Adrenal gland (tissue), 12 donors: ENCODE data around the gene EIF2AK3. TPM values are rescaled to one million over a fixed set of nuclear protein-coding genes. Genes with fewer than 3 reads are reported as not detected.

Experiments used
- DNase-seq, 7 donors: peaks; one replicate each; pipeline ENCODE4 v3.0.0-alpha.2; 2019 to 2020
- H3K27ac ChIP-seq, 5 donors: fragments of 200-600 bp; sonication (generic) in 4 of 5; 1 replicate in 3 of 5; 2 replicates in 2 of 5; pipeline versions ENCODE4 v1.5.1 to v1.8.0; 2016 to 2020; ENCODE audit warnings: mild to moderate bottlenecking in 1 of 5
- H3K27me3 ChIP-seq: fragments of 200-600 bp; 2 replicates; pipeline ENCODE4 v1.8.0; 2021
- H3K36me3 ChIP-seq, 2 donors: fragments of 200-600 bp; replicated peaks in 1 of 2; 1 replicate in 1 of 2; 2 replicates in 1 of 2; pipeline versions ENCODE4 v1.5.1 to v1.8.0; 2018 to 2022
- H3K4me1 ChIP-seq, 2 donors: fragments of 200-600 bp; replicated peaks in 1 of 2; 1 replicate in 1 of 2; 2 replicates in 1 of 2; pipeline versions ENCODE4 v1.5.1 to v1.8.0; 2018 to 2021
- H3K4me3 ChIP-seq, 4 donors: fragments of 200-600 bp; sonication (generic) in 3 of 4; one replicate each; pipeline ENCODE4 v1.5.1; 2016 to 2018
- H3K9me3 ChIP-seq, 3 donors: fragments of 200-600 bp; sonication (generic) in 1 of 3; replicated peaks in 1 of 3; 1 replicate in 2 of 3; 2 replicates in 1 of 3; pipeline versions ENCODE4 v1.5.1 to v1.8.0; 2016 to 2021
- CTCF ChIP-seq, 6 experiments: fragments of 450-650 bp in 4 of 6; fragments of 200-600 bp in 2 of 6; sonication (generic) in 1 of 6; IDR thresholded peaks; 1 replicate in 5 of 6; 2 replicates in 1 of 6; pipeline versions ENCODE4 v1.5.1 to v1.8.0; 2016 to 2021; ENCODE audit warnings: antibody characterized with exemption in 6 of 6, mild to moderate bottlenecking in 2 of 6, moderate library complexity in 1 of 6
- POLR2A ChIP-seq, 2 donors: fragments of 450-650 bp; IDR thresholded peaks; one replicate each; pipeline ENCODE4 v1.6.1; 2017; ENCODE audit warnings: antibody characterized with exemption in 2 of 2, mild to moderate bottlenecking in 2 of 2, moderate library complexity in 1 of 2
- WGBS, 4 donors: extraction: QIAGEN DNeasy Blood & Tissue Kit in 2 of 4; methylation state at CpG; one replicate each; pipeline versions ENCODE4 v1.1.5 to v1.1.7; 2013 to 2017; 5-methylcytosine and 5-hydroxymethylcytosine counted together
- intact Hi-C, 2 donors: fragments of 100-400 bp; cut with DNase I; formaldehyde crosslinking; loops; one replicate each; pipeline versions ENCODE4 v1.14.1 to v1.15.0; 2022 to 2023
- polyA plus RNA-seq, 3 donors: library from polyadenylated mRNA; stranded (reverse); fragments of 200-250 nt in 2 of 3; fragments of 350-450 nt in 1 of 3; fragmentation: Illumina TruSeq in 1 of 3; extraction: RNeasy Lipid Tissue Mini Kit (QIAGEN cat#74804) in 1 of 3; gene quantifications; one replicate each; pipeline ENCODE4 v1.2.3, GENCODE V29; 2013 to 2014
- total RNA-seq, 9 donors: library from RNA; depleted of rRNA in 4 of 9; stranded (reverse); fragments of >200 nt in 4 of 9; fragments of 120-200 nt in 1 of 9; fragmentation: NEBNext Ultra II Directional in 1 of 9; extraction: Animal tissue kit (Norgen Biotek cat#: 25700) in 1 of 9; gene quantifications; one replicate each; pipeline versions ENCODE4 v1.1.0 to v1.2.4, GENCODE V29; 2013 to 2023
- donor health status: healthy with polysubstance abuse.
- donor health status: Bipolar disorder and iron deficiency.
- donor health status: DM: yes; HTN: yes; CAD: no.
- donor health status: DM: no; HTN: no; CAD: no.
- donor health status: DM: no; HTN: no; CAD: no.
- donor health status: DM: yes; HTN: yes; CAD: no.

EIF2AK3 gene
- total and polyA plus RNA-seq, 12 donors = 3.6 to 89.6 (median 21.3) TPM

- Histone ChIP-seq H3K4me3 (no peak overlapping the region), H3K27ac (peak overlapping the region in 2 of 5 donors; percentile 14 to 33), H3K27me3 (no peaks in the 10 kb centered on the region), H3K36me3 (no peaks in the 10 kb centered on the region), H3K4me1 (peaks cover 0 to 17% of the 10 kb centered on the region in 2 donors), H3K9me3 (no peaks in the 10 kb centered on the region)
- intact Hi-C loops = no loop called here
- no peak for DNase-seq
- WGBS, 4 donors = 90 to 98% (median 95%) methylated on average over 3 of the region's 3 CpGs
- TF ChIP-seq POLR2A (IDR thresholded peaks at IDR 0.05) (no peak), CTCF (IDR thresholded peaks at IDR 0.05) (no peak)
These were observed 12.6 kb downstream of the EIF2AK3 start for GRCh38 chr2:88614497-88615157.

DNA sequence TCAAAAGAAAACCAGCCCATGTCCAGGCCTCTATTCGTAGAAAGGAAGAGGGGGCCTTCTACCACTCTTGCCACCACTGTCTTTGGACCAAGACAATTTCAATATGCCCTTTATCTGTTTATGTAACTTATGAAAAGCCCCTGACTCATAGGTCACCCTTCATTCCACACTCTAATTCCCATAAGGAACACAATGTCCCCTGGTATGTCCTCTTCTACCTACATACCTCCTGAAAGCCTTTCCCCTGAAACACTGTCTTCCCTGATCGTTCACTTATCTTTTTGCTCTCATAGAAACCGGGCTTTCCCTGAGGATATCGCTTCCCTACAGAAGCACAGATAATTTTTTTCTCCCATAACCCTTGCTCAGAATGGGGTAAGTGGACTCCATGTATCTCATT is 13.3 kb downstream of the EIF2AK3 start:
- intact Hi-C loops = no loop called here
- no peak for DNase-seq
- H3K27me3 ChIP-seq = no peaks in the 10 kb centered on the region
- peaks cover 0 to 15% of the 10 kb centered on the region in 2 donors for H3K4me1 ChIP-seq
- no peak for TF ChIP-seq CTCF (IDR thresholded peaks at IDR 0.05)
- no peak for TF ChIP-seq POLR2A (IDR thresholded peaks at IDR 0.05)
- no peak overlapping the region for H3K4me3 ChIP-seq
- no peaks in the 10 kb centered on the region for H3K9me3 ChIP-seq
- H3K36me3 ChIP-seq = no peaks in the 10 kb centered on the region
- 93 to 95% (median 94%) methylated on average over 4 of the region's 4 CpGs for WGBS, 4 donors
- H3K27ac ChIP-seq = peak overlapping the region in 2 of 5 donors; percentile 14 to 33

DNA sequence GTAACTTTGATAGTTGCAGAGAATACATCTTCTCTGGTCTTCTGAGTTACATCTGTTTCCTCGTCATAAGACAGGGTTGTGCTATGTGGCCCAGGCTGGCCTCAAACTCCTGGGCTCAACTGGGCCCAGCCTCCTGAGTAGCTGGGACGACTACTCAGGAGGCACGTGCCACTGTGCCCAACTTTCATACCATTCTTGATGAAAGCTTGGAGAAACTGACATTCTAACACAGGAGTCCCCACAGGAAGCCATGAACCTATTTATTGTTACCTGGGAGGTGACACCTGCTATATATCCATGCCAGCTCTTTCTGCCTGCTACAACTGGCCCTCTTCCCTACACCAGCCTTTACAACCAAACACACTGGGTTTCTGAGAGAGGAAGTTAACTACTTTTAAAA is 19.1 kb downstream of the EIF2AK3 start:
- WGBS, 4 donors = 87 to 94% (median 92%) methylated on average over 3 of the region's 3 CpGs
- H3K9me3 ChIP-seq = no peaks in the 10 kb centered on the region
- no peak for TF ChIP-seq POLR2A (IDR thresholded peaks at IDR 0.05)
- no peak overlapping the region for H3K27ac ChIP-seq
- H3K4me3 ChIP-seq = no peak overlapping the region
- DNase-seq = no peak
- H3K4me1 ChIP-seq = peaks cover 6 to 17% of the 10 kb centered on the region in 2 donors
- no peaks in the 10 kb centered on the region for H3K27me3 ChIP-seq
- no peaks in the 10 kb centered on the region for H3K36me3 ChIP-seq
- intact Hi-C loops = no loop called here

DNA sequence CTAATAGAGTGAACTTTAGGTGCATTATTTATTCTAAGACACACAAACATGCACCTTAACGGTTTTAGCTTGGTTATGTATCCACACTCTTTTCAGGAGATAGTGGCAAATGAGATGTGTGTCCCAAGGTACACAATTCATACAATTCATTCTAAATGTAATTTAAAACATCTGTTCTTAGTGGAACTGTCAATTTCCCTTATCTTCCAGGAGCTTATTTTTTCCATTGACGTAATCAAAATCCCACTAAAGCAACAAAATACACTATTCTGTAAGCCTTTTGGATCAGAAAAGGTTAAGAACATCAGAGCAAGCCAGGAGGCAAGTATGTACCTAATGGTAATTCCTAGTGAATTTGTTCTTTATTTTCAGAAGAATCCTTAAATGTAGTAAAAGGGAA is 19.8 kb downstream of the EIF2AK3 start:
- no peaks in the 10 kb centered on the region for H3K27me3 ChIP-seq
- no peak for DNase-seq
- H3K4me1 ChIP-seq = peaks cover 9 to 20% of the 10 kb centered on the region in 2 donors

More for the DNA sequence above, 19.8 kb downstream of the EIF2AK3 start:
- TF ChIP-seq POLR2A (IDR thresholded peaks at IDR 0.05) (no peak), CTCF (IDR thresholded peaks at IDR 0.05) (no peak)
- Histone ChIP-seq H3K27ac (no peak overlapping the region), H3K4me3 (no peak overlapping the region), H3K36me3 (no peaks in the 10 kb centered on the region), H3K9me3 (no peaks in the 10 kb centered on the region)
- intact Hi-C loops = no loop called here
- 78 to 88% (median 82%) methylated on average over 2 of the region's 2 CpGs for WGBS, 4 donors
